Cardiac septum (tissue), 1 donor: ENCODE results near the gene OTOG. TPM values are rescaled to one million over a fixed set of nuclear protein-coding genes. Genes with fewer than 3 reads are reported as not detected.

Experiments used
- DNase-seq: peaks from one replicate; pipeline ENCODE4 v3.0.0-alpha.2; 2020; ENCODE audit warnings: low spot score
- intact Hi-C: fragments of 100-400 bp; cut with DNase I; formaldehyde crosslinking; loops from one replicate; pipeline ENCODE4 v1.14.0; 2022
- total RNA-seq: library from RNA; stranded (reverse); fragmentation: NEBNext Ultra II Directional; extraction: Animal tissue kit (Norgen Biotek cat#: 25700); gene quantifications from one replicate; pipeline ENCODE4 v1.2.1, GENCODE V29; 2021
- donor health status: DM: no; HTN: no; CAD: no.

Gene OTOG
- total RNA-seq, 1 donor from 2014 or later = not detected

GRCh38 chr11:17598700-17599459 lies 51.8 kb downstream of the OTOG start:
- DNase-seq = peak; percentile 77
- intact Hi-C loops = loop anchor here (2.0 kb wide), 2 partner anchors 122 to 380 kb away; no protein-coding TSS in a partner anchor

- peak; percentile 70 for DNase-seq
- intact Hi-C loops = loop anchor here (2.0 kb wide), 2 partner anchors 121 to 379 kb away; no protein-coding TSS in a partner anchor
These were observed 52.4 kb downstream of the OTOG start for GRCh38 chr11:17599460-17599925.

GRCh38 chr11:17600316-17601255 lies 53.5 kb downstream of the OTOG start:
- intact Hi-C loops = no loop called here
- DNase-seq = peak; percentile 76

GRCh38 chr11:17601256-17601671 lies 54.2 kb downstream of the OTOG start:
- intact Hi-C loops = no loop called here
- DNase-seq = no peak

GRCh38 chr11:17601676-17602075 lies 54.6 kb downstream of the OTOG start:
- DNase-seq = no peak
- intact Hi-C loops = no loop called here

- DNase-seq = no peak
- intact Hi-C loops = no loop called here
These were observed 55.3 kb downstream of the OTOG start for GRCh38 chr11:17602105-17603001.

- intact Hi-C loops = no loop called here
These were observed 56.2 kb downstream of the OTOG start for GRCh38 chr11:17603056-17603825.

GRCh38 chr11:17604201-17604914 lies 57.3 kb downstream of the OTOG start:
- DNase-seq = no peak
- intact Hi-C loops = no loop called here

More at GRCh38 chr11:17603056-17603825, 56.2 kb downstream of the OTOG start:
- no peak for DNase-seq

- intact Hi-C loops = no loop called here
- no peak for DNase-seq
These were observed 57.8 kb downstream of the OTOG start for GRCh38 chr11:17604915-17605233.

GRCh38 chr11:17605651-17606122 lies 58.6 kb downstream of the OTOG start:
- DNase-seq = no peak
- intact Hi-C loops = no loop called here

- no peak for DNase-seq
- intact Hi-C loops = no loop called here
These were observed 59.4 kb downstream of the OTOG start for GRCh38 chr11:17606233-17607082.

GRCh38 chr11:17607083-17607429 lies 60.0 kb downstream of the OTOG start:
- no peak for DNase-seq
- intact Hi-C loops = no loop called here

- intact Hi-C loops = no loop called here
- DNase-seq = no peak
These were observed 60.8 kb downstream of the OTOG start for GRCh38 chr11:17607591-17608570.

- no peak for DNase-seq
- intact Hi-C loops = no loop called here
These were observed 61.8 kb downstream of the OTOG start for GRCh38 chr11:17608821-17609220.

- DNase-seq = no peak
- intact Hi-C loops = no loop called here
These were observed 62.4 kb downstream of the OTOG start for GRCh38 chr11:17609291-17610084.
